Mucosa of stomach (tissue), 1 donor: Measurements from ENCODE around the gene HES4.
"Not testable (repeated sequence)": the region's sequence is repeated elsewhere in the genome, so short reads cannot be mapped to it uniquely, and the experiment has no call there.

Experiments used
- H3K27me3 ChIP-seq: one replicate; pipeline ENCODE4 v1.7.0; 2013; ENCODE audit warnings: mild to moderate bottlenecking, low read length; ENCODE audit not compliant: control insufficient read depth, insufficient read depth
- H3K36me3 ChIP-seq: one replicate; pipeline ENCODE4 v1.7.0; 2013; ENCODE audit warnings: low read length; ENCODE audit not compliant: control insufficient read depth, insufficient read depth
- H3K4me1 ChIP-seq: one replicate; pipeline ENCODE4 v1.7.0; 2013; ENCODE audit warnings: mild to moderate bottlenecking, low read length; ENCODE audit not compliant: control insufficient read depth, insufficient read depth
- H3K4me3 ChIP-seq: one replicate; pipeline ENCODE4 v1.7.0; 2013; ENCODE audit warnings: low read length
- H3K9ac ChIP-seq: one replicate; pipeline ENCODE4 v1.7.0; 2013; ENCODE audit warnings: mild to moderate bottlenecking, low read length, moderate library complexity
- H3K9me3 ChIP-seq: one replicate; pipeline ENCODE4 v1.7.0; 2013; ENCODE audit warnings: mild to moderate bottlenecking, low read length, moderate library complexity; ENCODE audit not compliant: control insufficient read depth
- donor health status: Pancreatic carcinoma.

HES4 gene

DNA sequence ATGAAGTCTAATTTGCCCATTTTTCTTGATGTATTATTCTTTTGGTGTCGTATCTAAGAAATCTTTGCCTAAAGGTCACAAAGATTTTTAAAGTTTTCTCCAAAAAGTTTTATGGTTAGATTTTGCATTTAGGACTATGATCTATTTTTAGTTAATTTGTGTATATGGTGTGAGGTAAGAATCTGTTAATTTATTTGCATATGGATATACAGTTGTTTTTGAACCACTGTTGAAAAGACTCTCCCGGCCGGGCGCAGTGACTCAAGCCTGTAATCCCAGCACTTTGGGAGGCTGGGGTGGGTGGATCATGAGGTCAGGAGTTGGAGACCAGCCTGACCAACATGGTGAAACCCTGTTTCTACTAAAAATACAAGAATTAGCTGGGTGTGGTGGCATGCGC lies 11.8 kb downstream of the HES4 start:
- peaks cover 13% of the 10 kb centered on the region for H3K27me3 ChIP-seq
- not testable (repeated sequence) for H3K4me3 ChIP-seq, H3K4me1 ChIP-seq, H3K36me3 ChIP-seq, H3K9ac ChIP-seq, H3K9me3 ChIP-seq

- no peaks in the 10 kb centered on the region for H3K36me3 ChIP-seq
Observed at GRCh38 chr1:985126-985525, 14.8 kb downstream of the HES4 start.

DNA sequence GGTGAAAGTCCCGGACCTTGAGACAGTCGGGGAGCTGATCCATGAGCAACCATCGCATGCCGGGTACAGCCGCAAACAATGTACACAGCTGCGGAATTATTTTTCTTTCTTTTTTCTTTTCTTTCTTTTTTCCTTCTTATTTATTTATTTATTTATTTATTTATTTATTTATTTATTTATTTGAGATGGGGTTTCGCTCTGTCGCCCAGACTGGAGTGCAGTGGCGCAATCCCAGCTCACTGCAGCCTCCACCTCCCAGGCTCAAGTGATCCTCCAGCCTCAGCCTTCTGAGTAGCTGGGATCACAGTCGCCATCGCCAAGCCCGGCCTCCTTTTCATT lies 15.5 kb downstream of the HES4 start:
- Histone ChIP-seq H3K36me3 (no peaks in the 10 kb centered on the region), H3K4me3 (no peak overlapping the region), H3K27me3 (peaks cover 28% of the 10 kb centered on the region), H3K9me3 (no peaks in the 10 kb centered on the region), H3K4me1 (no peaks in the 10 kb centered on the region), H3K9ac (no peak overlapping the region)

More at GRCh38 chr1:985126-985525, 14.8 kb downstream of the HES4 start:
- peaks cover 28% of the 10 kb centered on the region for H3K27me3 ChIP-seq
- H3K9me3 ChIP-seq: no peaks in the 10 kb centered on the region
- H3K4me3 ChIP-seq: no peak overlapping the region
- no peak overlapping the region for H3K9ac ChIP-seq
- H3K4me1 ChIP-seq: no peaks in the 10 kb centered on the region

DNA sequence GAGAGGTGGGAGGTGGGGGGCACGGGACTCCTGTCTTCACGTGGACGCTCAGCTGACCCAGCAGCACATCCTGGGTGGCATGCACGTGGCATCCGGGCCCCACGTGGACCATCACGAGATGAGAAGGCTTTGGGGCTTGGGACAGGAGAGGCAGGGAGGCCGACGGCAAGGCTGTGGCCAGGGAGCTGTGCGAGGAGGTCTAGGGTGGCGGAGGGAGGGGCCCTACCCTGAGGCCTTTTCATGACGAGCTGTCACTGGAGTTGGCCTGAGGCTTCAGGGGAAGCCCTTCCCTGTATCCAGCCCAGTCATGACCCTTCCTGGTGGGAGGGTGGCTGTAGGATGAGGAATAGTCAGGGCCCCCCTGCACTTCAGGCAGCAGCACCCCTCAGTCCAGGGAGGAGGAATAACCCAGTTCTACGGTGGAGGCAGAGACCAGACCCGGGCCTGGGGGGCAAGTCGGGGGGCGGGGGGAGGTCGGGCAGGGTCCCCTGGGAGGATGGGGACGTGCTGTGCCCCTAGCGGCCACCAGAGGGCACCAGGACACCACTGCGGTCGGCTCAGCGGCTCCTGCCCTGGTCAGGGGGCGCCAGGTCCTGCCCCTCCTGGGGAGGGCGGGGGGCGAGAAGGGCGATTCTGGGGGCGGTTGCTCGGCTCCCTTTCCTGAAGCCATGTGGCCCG lies 16.0 kb downstream of the HES4 start:
- H3K9ac ChIP-seq: no peak overlapping the region
- H3K27me3 ChIP-seq: peaks cover 28% of the 10 kb centered on the region
- no peak overlapping the region for H3K4me3 ChIP-seq
- H3K36me3 ChIP-seq: no peaks in the 10 kb centered on the region
- no peaks in the 10 kb centered on the region for H3K9me3 ChIP-seq
- no peaks in the 10 kb centered on the region for H3K4me1 ChIP-seq

DNA sequence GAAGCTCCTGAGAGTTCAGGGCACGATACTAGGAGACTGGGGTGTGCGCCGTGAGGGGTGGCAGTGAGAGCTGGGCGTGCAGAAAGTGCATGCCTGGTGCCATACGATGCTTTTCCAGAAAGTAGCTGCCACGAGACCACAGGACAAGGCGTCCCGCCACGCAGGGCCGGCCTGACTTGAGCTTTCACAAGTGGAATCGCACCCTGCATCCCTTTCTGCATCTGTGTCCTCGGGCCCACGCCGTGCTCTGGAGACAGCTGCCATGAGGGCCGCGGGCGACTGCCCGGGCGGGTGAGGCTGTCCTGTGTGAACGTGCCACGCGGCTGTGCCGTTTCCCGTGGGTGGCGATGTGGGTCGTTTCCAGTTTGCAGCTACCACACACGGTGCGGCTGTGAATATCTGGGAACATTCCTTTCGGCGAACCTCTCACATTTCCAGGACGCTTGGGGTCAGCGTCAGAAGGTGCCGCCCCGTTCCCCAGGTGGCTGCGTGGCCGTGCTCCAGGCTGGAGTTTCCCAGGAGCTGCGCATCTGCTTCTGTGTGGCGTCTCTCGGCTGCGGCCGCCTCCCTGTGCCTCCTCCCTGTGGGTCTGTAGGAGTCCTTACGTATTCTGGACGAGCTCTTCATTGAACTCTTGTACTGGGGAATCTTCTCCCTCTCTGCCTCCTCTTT lies 17.0 kb downstream of the HES4 start:
- H3K27me3 ChIP-seq: peaks cover 28% of the 10 kb centered on the region
- no peaks in the 10 kb centered on the region for H3K36me3 ChIP-seq
- H3K9me3 ChIP-seq: no peaks in the 10 kb centered on the region
- H3K9ac ChIP-seq: no peak overlapping the region
- H3K4me1 ChIP-seq: no peaks in the 10 kb centered on the region
- H3K4me3 ChIP-seq: no peak overlapping the region

- Histone ChIP-seq H3K9me3 (no peaks in the 10 kb centered on the region), H3K9ac (no peak within 1 kb of the TSS), H3K36me3 (no peaks in the 10 kb centered on the region), H3K4me1 (no peaks in the 10 kb centered on the region), H3K4me3 (no peak within 1 kb of the TSS), H3K27me3 (peaks cover 28% of the 10 kb centered on the region)
Observed at GRCh38 chr1:981955-982558, 17.8 kb downstream of the HES4 start, which contains the start of gene PERM1. Gene PERM1, minus strand, starts transcription at chr1:982093. Its CDS starts 1,064 bp downstream, at chr1:981029.

GRCh38 chr1:981491-981954 lies 18.4 kb downstream of the HES4 start:
- H3K4me1 ChIP-seq: no peaks in the 10 kb centered on the region
- H3K36me3 ChIP-seq: no peaks in the 10 kb centered on the region
- no peak overlapping the region for H3K4me3 ChIP-seq
- H3K9ac ChIP-seq: no peak overlapping the region
- no peaks in the 10 kb centered on the region for H3K9me3 ChIP-seq
- peaks cover 28% of the 10 kb centered on the region for H3K27me3 ChIP-seq

GRCh38 chr1:980602-981395 lies 19.1 kb downstream of the HES4 start:
- Histone ChIP-seq H3K9ac (no peak overlapping the region), H3K4me1 (peaks cover 4% of the 10 kb centered on the region), H3K4me3 (no peak overlapping the region), H3K9me3 (no peaks in the 10 kb centered on the region), H3K36me3 (no peaks in the 10 kb centered on the region), H3K27me3 (peaks cover 28% of the 10 kb centered on the region)

DNA sequence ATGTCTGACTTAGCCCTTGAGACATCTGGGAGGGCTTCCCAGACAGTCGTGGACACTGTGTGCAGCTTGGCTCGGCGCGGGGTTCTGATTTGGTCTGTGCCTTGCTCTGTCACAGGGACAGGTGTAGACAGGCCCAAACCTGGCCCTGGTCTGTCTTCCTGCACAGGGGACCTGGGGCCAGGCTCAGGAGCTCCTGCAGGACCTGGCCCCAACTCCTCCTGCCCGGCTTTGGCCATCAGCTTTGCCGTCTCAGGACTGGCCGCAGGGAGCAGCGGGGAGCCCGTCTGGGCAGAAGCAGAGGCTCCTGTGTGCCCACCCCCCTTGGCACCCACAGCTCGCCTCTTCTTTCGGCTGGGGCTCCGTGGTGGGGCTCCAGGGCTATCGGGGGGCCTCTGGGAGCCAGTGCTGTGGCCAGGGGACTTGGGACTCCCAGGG lies 19.7 kb downstream of the HES4 start:
- no peak overlapping the region for H3K9ac ChIP-seq
- H3K4me3 ChIP-seq: no peak overlapping the region
- no peaks in the 10 kb centered on the region for H3K9me3 ChIP-seq
- peaks cover 4% of the 10 kb centered on the region for H3K4me1 ChIP-seq
- peaks cover 25% of the 10 kb centered on the region for H3K27me3 ChIP-seq
- no peaks in the 10 kb centered on the region for H3K36me3 ChIP-seq

DNA sequence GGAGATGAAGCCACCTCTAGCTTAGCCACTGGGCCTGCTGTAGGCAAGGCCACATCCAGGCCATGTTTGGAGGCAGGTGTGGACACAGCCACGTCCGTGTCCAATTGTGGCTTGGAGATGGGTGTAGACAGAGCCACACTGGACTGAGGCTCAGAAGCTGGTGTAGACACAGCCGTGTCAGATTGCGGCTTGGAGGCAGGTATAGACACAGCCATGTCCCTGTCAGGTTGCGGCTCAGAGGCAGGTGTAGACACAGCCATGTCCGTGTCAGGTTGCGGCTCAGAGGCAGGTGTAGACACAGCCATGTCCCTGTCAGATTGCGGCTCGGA lies 20.2 kb downstream of the HES4 start:
- Histone ChIP-seq H3K36me3 (no peaks in the 10 kb centered on the region), H3K4me1 (peaks cover 4% of the 10 kb centered on the region), H3K27me3 (peaks cover 25% of the 10 kb centered on the region), H3K9me3 (no peaks in the 10 kb centered on the region), H3K9ac (no peak overlapping the region), H3K4me3 (no peak overlapping the region)

- H3K9me3 ChIP-seq: no peaks in the 10 kb centered on the region
- H3K4me1 ChIP-seq: peaks cover 4% of the 10 kb centered on the region
- no peak overlapping the region for H3K9ac ChIP-seq
- no peak overlapping the region for H3K4me3 ChIP-seq
- peaks cover 26% of the 10 kb centered on the region for H3K27me3 ChIP-seq
- H3K36me3 ChIP-seq: no peaks in the 10 kb centered on the region
Observed at GRCh38 chr1:978835-979743, 20.8 kb downstream of the HES4 start.
